ENCODE results near the gene MCEE.

MCEE gene

GRCh38 chr2:71063216-71063615 lies 66.8 kb downstream of the MCEE start:
- DNase-seq (ENCODE audit: low read depth), result no peak
- in situ Hi-C loops (cut with HindIII; ENCODE audit: low sequenced_read_pairs), result no loop called here
- TF ChIP-seq, protein P1, sequence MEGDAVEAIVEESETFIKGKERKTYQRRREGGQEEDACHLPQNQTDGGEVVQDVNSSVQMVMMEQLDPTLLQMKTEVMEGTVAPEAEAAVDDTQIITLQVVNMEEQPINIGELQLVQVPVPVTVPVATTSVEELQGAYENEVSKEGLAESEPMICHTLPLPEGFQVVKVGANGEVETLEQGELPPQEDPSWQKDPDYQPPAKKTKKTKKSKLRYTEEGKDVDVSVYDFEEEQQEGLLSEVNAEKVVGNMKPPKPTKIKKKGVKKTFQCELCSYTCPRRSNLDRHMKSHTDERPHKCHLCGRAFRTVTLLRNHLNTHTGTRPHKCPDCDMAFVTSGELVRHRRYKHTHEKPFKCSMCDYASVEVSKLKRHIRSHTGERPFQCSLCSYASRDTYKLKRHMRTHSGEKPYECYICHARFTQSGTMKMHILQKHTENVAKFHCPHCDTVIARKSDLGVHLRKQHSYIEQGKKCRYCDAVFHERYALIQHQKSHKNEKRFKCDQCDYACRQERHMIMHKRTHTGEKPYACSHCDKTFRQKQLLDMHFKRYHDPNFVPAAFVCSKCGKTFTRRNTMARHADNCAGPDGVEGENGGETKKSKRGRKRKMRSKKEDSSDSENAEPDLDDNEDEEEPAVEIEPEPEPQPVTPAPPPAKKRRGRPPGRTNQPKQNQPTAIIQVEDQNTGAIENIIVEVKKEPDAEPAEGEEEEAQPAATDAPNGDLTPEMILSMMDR (IDR thresholded peaks at IDR 0.05; ENCODE audit: low read depth, low read length, missing control alignments), result no peak
- no peak overlapping the region for H3K4me3 ChIP-seq (ENCODE audit: low read depth, low read length)

DNA sequence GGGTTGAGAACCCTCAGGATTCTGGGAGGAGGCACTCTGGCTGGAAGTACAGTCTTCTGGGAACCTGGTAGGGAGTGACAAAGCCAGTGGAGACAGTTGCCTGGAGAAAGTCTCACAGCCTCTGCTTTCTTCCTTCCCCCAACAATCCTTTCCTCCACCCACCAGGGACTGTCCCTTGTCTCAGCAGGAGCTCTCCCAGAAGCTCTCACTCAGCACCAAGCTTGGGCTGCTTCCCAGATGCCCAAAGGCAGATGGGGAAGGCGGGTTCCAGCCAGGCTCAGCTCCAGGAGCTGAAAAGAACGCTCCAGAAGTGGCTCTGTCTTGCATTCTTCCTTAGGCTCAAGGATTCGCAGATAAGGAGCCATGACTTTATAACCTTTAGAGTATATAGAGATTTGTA lies 69.2 kb downstream of the MCEE start:
- no peak overlapping the region for H3K4me3 ChIP-seq (ENCODE audit: low read depth, low read length)
- in situ Hi-C loops (cut with HindIII; ENCODE audit: low sequenced_read_pairs), result no loop called here
- no peak for DNase-seq (ENCODE audit: low read depth)
- TF ChIP-seq, protein P1 (IDR thresholded peaks at IDR 0.05; ENCODE audit: low read depth, low read length, missing control alignments), result no peak

DNA sequence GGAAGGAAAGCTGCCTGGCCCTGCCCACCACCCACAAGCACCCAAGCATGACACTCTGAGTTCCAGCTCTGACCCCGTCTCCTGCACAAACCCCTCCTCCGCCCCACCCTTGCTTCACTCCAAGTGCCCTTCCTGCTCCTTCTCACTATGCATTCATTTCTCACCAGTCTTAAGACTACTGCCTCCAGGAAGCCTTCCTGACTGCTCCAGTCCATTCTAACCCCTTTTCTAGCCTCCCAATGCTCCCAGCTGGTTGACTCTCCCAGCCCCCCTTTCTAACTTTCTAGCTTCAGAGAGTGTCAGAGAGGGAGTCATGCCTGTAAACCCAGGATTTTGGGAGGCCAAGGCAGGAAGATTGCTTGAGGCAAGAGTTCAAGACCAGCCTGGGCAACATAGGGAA lies 69.8 kb downstream of the MCEE start:
- in situ Hi-C loops (cut with HindIII; ENCODE audit: low sequenced_read_pairs), result no loop called here
- no peak overlapping the region for H3K4me3 ChIP-seq (ENCODE audit: low read depth, low read length)
- TF ChIP-seq, protein P1 (IDR thresholded peaks at IDR 0.05; ENCODE audit: low read depth, low read length, missing control alignments), result no peak
- no peak for DNase-seq (ENCODE audit: low read depth)
